Liver (tissue), 9 donors: ENCODE results near the gene ZFC3H1. TPM values are rescaled to one million over a fixed set of nuclear protein-coding genes. Genes with fewer than 3 reads are reported as not detected.

ENCODE experiments used
- DNase-seq: peaks from one replicate; pipeline ENCODE4 v3.0.0-alpha.2; 2017; ENCODE audit warnings: low spot score
- H3K27ac ChIP-seq, 2 donors: one replicate each; pipeline ENCODE4 v1.7.0; 2013; ENCODE audit warnings: inconsistent platforms in 2 of 2, low read length in 2 of 2, control low read depth in 1 of 2, low read depth in 1 of 2, mild to moderate bottlenecking in 1 of 2
- H3K27me3 ChIP-seq, 4 donors: one replicate each; pipeline versions ENCODE4 v1.6.1 to v1.7.0; 2013; ENCODE audit warnings: low read length in 3 of 4, inconsistent platforms in 1 of 4, mild to moderate bottlenecking in 1 of 4, moderate library complexity in 1 of 4; ENCODE audit not compliant: control insufficient read depth in 4 of 4, insufficient read depth in 4 of 4
- H3K36me3 ChIP-seq, 4 donors: one replicate each; pipeline versions ENCODE4 v1.6.1 to v1.7.0; 2013; ENCODE audit warnings: low read length in 3 of 4, mild to moderate bottlenecking in 3 of 4, low read depth in 1 of 4, moderate library complexity in 1 of 4; ENCODE audit not compliant: control insufficient read depth in 4 of 4, insufficient read depth in 3 of 4
- H3K4me1 ChIP-seq, 4 donors: one replicate each; pipeline versions ENCODE4 v1.6.1 to v1.7.0; 2013; ENCODE audit warnings: low read length in 3 of 4, mild to moderate bottlenecking in 3 of 4, moderate library complexity in 1 of 4; ENCODE audit not compliant: control insufficient read depth in 4 of 4, insufficient read depth in 4 of 4
- H3K4me3 ChIP-seq, 3 donors: one replicate each; pipeline versions ENCODE4 v1.6.1 to v1.7.0; 2013; ENCODE audit warnings: low read length in 3 of 3, control low read depth in 1 of 3, low read depth in 1 of 3, mild to moderate bottlenecking in 1 of 3
- H3K9ac ChIP-seq, 2 donors: one replicate each; pipeline ENCODE4 v1.7.0; 2013; ENCODE audit warnings: low read length in 2 of 2, mild to moderate bottlenecking in 2 of 2, moderate library complexity in 2 of 2, control low read depth in 1 of 2, low read depth in 1 of 2
- H3K9me3 ChIP-seq, 4 donors: one replicate each; pipeline versions ENCODE4 v1.6.1 to v1.7.0; 2013; ENCODE audit warnings: low read length in 3 of 4; ENCODE audit not compliant: control insufficient read depth in 4 of 4
- CTCF ChIP-seq: fragments of 150-350 bp; IDR thresholded peaks from 2 replicates; pipeline ENCODE4 v1.5.1; 2017; ENCODE audit warnings: improper control_type of control experiment, low read depth, low read length; ENCODE audit not compliant: missing input control
- EGR1 ChIP-seq, 2 donors: IDR thresholded peaks; 2 replicates each; pipeline ENCODE4 v1.6.1; 2016 to 2018; ENCODE audit warnings: antibody characterized with exemption in 2 of 2, low read depth in 2 of 2
- FOXA1 ChIP-seq: IDR thresholded peaks from 2 replicates; pipeline ENCODE4 v1.6.1; 2016; ENCODE audit warnings: antibody characterized with exemption
- GABPA ChIP-seq, 2 donors: IDR thresholded peaks in 1 of 2; conservative IDR thresholded peaks in 1 of 2; 2 replicates each; pipeline ENCODE4 v1.6.1; 2016; ENCODE audit warnings: antibody characterized with exemption in 2 of 2, mild to moderate bottlenecking in 1 of 2, moderate library complexity in 1 of 2
- HNF4A ChIP-seq, 2 donors: conservative IDR thresholded peaks; 2 replicates each; pipeline ENCODE4 v1.6.1; 2016; ENCODE audit warnings: antibody characterized with exemption in 2 of 2, mild to moderate bottlenecking in 2 of 2
- HNF4G ChIP-seq: IDR thresholded peaks from 2 replicates; pipeline ENCODE4 v1.6.1; 2016; ENCODE audit warnings: antibody characterized with exemption
- RAD21 ChIP-seq, 2 donors: IDR thresholded peaks; 2 replicates each; pipeline ENCODE4 v1.6.1; 2016; ENCODE audit warnings: antibody characterized with exemption in 2 of 2, mild to moderate bottlenecking in 2 of 2
- RXRA ChIP-seq, 2 donors: IDR thresholded peaks; 2 replicates each; pipeline ENCODE4 v1.6.1; 2017 to 2018; ENCODE audit warnings: antibody characterized with exemption in 2 of 2, mild to moderate bottlenecking in 1 of 2
- SP1 ChIP-seq: IDR thresholded peaks from 2 replicates; pipeline ENCODE4 v1.6.1; 2018; ENCODE audit warnings: antibody characterized with exemption, mild to moderate bottlenecking
- TAF1 ChIP-seq: conservative IDR thresholded peaks from 2 replicates; pipeline ENCODE4 v1.6.1; 2016; ENCODE audit warnings: antibody characterized with exemption, mild to moderate bottlenecking
- YY1 ChIP-seq: IDR thresholded peaks from 2 replicates; pipeline ENCODE4 v1.6.1; 2016; ENCODE audit warnings: antibody characterized with exemption, mild to moderate bottlenecking
- WGBS: extraction: QIAGEN DNeasy Blood & Tissue Kit; methylation state at CpG from one replicate; pipeline ENCODE4 v1.1.7; 2013; 5-methylcytosine and 5-hydroxymethylcytosine counted together
- polyA plus RNA-seq, 2 donors: library from polyadenylated mRNA; stranded (reverse) in 1 of 2; unstranded in 1 of 2; fragments of 200-250 nt in 1 of 2; fragments of >200 nt in 1 of 2; fragmentation: Nextera tagmentation in 1 of 2; extraction: Ambion mirVana in 1 of 2; gene quantifications; one replicate each; pipeline versions ENCODE4 v1.2.1 to v1.2.3, GENCODE V29; 2013 to 2015
- total RNA-seq, 2 donors: library from RNA; depleted of rRNA; stranded (reverse); fragments of >200 nt; gene quantifications; one replicate each; pipeline ENCODE4 v1.2.3, GENCODE V29; 2014
- TF ChIP-seq, protein P1 (sequence below): IDR thresholded peaks from 2 replicates; pipeline ENCODE4 v1.6.1; 2016; ENCODE audit warnings: antibody characterized with exemption
- TF ChIP-seq, protein P2 (sequence below): IDR thresholded peaks from 2 replicates; pipeline ENCODE4 v1.6.1; 2016; ENCODE audit warnings: antibody characterized with exemption, mild to moderate bottlenecking
- TF ChIP-seq, protein P3 (sequence below): IDR thresholded peaks from 2 replicates; pipeline ENCODE4 v1.6.1; 2016; ENCODE audit warnings: antibody characterized with exemption
- donor health status: healthy.
- donor health status: healthy.
- donor health status: healthy.
- donor health status: healthy.
- donor health status: healthy.

The ZFC3H1 gene
- total and polyA plus RNA-seq, 4 donors = 3.4 to 32.3 (median 8.6) TPM

DNA sequence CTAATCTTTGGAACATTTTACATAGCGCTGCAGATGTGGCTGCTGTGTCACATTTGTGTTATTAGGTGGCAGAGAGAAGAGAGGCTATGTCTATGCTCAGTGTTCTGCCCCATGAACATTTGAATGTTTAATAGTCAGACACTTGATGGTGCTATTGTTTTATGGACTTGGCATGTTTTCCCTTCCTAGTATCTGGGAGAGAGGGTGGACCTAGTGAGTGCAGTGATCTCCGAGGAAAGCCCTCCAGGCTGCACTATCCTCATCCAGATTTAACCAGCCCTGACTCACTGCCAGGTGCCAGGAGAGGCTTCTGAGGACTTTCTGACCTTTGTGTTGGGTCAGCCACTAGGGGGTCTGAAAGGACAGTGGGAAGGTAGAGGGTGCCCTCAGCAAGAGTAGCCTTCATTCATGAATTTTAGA lies 24.3 kb downstream of the ZFC3H1 start:
- H3K9me3 ChIP-seq = no peaks in the 10 kb centered on the region
- H3K4me3 ChIP-seq = no peak overlapping the region
- WGBS = 87% methylated on average over 2 of the region's 2 CpGs
- H3K27ac ChIP-seq = no peak overlapping the region
- no peaks in the 10 kb centered on the region for H3K4me1 ChIP-seq
- no peaks in the 10 kb centered on the region for H3K27me3 ChIP-seq
- peaks cover 6 to 61% (median 45%) of the 10 kb centered on the region in 4 donors for H3K36me3 ChIP-seq
- no peak for DNase-seq
- no peak for TF ChIP-seq SP1
- TF ChIP-seq HNF4G = no peak
- peak in 1 of 2 donors; percentile 32 for TF ChIP-seq RAD21 (IDR thresholded peaks at IDR 0.05)
- TF ChIP-seq, protein P1, sequence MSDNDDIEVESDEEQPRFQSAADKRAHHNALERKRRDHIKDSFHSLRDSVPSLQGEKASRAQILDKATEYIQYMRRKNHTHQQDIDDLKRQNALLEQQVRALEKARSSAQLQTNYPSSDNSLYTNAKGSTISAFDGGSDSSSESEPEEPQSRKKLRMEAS = no peak
- no peak overlapping the region for H3K9ac ChIP-seq

- Histone ChIP-seq H3K4me1 (no peaks in the 10 kb centered on the region), H3K4me3 (no peak overlapping the region), H3K9ac (no peak overlapping the region), H3K27me3 (no peaks in the 10 kb centered on the region), H3K36me3 (peaks cover 7 to 61% (median 45%) of the 10 kb centered on the region in 4 donors), H3K27ac (no peak overlapping the region), H3K9me3 (no peaks in the 10 kb centered on the region)
- no peak for DNase-seq
- TF ChIP-seq, protein P2, sequence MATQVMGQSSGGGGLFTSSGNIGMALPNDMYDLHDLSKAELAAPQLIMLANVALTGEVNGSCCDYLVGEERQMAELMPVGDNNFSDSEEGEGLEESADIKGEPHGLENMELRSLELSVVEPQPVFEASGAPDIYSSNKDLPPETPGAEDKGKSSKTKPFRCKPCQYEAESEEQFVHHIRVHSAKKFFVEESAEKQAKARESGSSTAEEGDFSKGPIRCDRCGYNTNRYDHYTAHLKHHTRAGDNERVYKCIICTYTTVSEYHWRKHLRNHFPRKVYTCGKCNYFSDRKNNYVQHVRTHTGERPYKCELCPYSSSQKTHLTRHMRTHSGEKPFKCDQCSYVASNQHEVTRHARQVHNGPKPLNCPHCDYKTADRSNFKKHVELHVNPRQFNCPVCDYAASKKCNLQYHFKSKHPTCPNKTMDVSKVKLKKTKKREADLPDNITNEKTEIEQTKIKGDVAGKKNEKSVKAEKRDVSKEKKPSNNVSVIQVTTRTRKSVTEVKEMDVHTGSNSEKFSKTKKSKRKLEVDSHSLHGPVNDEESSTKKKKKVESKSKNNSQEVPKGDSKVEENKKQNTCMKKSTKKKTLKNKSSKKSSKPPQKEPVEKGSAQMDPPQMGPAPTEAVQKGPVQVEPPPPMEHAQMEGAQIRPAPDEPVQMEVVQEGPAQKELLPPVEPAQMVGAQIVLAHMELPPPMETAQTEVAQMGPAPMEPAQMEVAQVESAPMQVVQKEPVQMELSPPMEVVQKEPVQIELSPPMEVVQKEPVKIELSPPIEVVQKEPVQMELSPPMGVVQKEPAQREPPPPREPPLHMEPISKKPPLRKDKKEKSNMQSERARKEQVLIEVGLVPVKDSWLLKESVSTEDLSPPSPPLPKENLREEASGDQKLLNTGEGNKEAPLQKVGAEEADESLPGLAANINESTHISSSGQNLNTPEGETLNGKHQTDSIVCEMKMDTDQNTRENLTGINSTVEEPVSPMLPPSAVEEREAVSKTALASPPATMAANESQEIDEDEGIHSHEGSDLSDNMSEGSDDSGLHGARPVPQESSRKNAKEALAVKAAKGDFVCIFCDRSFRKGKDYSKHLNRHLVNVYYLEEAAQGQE = no peak
- TF ChIP-seq CTCF (no peak), RAD21 (IDR thresholded peaks at IDR 0.05) (no peak), FOXA1 (no peak), RXRA (IDR thresholded peaks at IDR 0.05) (no peak), TAF1 (no peak), HNF4G (no peak), YY1 (no peak), HNF4A (conservative IDR thresholded peaks at IDR 0.05) (no peak), EGR1 (IDR thresholded peaks at IDR 0.05; ENCODE audit: low read depth in 2 of 2) (no peak), GABPA (IDR thresholded peaks at IDR 0.05 in 1 of 2, conservative IDR thresholded peaks at IDR 0.05 in 1 of 2) (no peak)
- TF ChIP-seq, protein P3, sequence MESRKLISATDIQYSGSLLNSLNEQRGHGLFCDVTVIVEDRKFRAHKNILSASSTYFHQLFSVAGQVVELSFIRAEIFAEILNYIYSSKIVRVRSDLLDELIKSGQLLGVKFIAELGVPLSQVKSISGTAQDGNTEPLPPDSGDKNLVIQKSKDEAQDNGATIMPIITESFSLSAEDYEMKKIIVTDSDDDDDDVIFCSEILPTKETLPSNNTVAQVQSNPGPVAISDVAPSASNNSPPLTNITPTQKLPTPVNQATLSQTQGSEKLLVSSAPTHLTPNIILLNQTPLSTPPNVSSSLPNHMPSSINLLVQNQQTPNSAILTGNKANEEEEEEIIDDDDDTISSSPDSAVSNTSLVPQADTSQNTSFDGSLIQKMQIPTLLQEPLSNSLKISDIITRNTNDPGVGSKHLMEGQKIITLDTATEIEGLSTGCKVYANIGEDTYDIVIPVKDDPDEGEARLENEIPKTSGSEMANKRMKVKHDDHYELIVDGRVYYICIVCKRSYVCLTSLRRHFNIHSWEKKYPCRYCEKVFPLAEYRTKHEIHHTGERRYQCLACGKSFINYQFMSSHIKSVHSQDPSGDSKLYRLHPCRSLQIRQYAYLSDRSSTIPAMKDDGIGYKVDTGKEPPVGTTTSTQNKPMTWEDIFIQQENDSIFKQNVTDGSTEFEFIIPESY = no peak
These were observed 25.1 kb downstream of the ZFC3H1 start for GRCh38 chr12:71638499-71638898.
